ENCODE results near the gene B3GALT5.
"Not testable (repeated sequence)": the region's sequence is repeated elsewhere in the genome, so short reads cannot be mapped to it uniquely, and the experiment has no call there.

Gene B3GALT5

DNA sequence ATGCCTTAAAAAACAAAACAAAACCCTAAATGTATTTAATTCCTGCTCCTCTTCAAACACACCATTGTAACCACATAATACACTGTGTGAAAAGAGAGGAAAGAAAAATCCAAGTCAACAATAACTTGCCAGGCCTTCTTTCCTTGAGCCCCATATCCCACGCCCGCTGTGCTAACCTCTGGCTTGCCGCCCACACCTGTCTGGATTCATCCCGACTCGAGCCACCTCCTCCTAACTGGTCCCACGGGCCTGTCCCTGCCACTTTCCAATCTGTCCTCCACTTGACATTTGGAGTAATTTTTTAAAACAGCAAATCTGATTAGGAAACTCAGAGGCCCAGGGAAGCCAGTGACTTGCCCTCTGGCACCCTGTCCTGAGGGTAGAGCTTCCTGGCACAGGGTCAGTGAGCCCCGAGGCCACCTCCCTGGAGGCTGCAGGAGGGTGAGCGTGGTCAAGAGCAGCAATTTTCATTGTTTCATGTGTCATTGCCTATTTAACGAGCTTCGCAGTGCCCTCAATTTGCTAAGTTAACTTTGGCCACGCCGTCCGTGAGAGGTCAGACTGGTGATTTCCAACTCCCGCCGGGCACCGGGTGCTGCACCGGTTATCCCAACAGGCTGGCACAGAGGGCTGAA is 54.1 kb downstream of the B3GALT5 start:
- DNase-seq (ENCODE audit: low read depth in 3 of 3, low spot score in 1 of 3): no peak

- DNase-seq (ENCODE audit: low read depth in 3 of 3, low spot score in 1 of 3): no peak
Measured at GRCh38 chr21:39667353-39667891, 54.7 kb downstream of the B3GALT5 start.

DNA sequence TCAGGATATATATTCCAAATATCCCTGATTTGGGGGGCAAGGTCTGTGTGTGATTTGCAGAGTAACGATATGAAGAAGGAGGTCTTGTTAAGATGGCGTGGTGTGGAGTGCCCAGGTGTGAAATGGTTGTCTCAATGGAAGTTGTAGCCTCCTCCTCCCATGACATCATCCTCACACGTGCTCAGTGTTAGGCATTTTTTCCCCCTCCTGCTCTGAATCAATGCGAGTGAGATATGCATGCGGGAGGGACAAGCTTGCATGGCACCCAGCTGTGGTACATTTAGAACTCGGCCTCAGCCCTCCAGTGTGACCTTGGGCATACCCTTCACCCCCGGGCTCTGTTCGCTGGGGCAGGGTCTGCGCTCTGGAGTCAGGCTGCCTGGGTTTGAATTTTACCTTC is 55.6 kb downstream of the B3GALT5 start:
- DNase-seq (ENCODE audit: low read depth in 3 of 3, low spot score in 1 of 3): no peak

- no peak for DNase-seq (ENCODE audit: low read depth in 3 of 3, low spot score in 1 of 3)
Measured at GRCh38 chr21:39669485-39669884, 56.7 kb downstream of the B3GALT5 start.

GRCh38 chr21:39669976-39670661 is 57.4 kb downstream of the B3GALT5 start:
- DNase-seq (ENCODE audit: low read depth in 3 of 3, low spot score in 1 of 3): no peak

DNA sequence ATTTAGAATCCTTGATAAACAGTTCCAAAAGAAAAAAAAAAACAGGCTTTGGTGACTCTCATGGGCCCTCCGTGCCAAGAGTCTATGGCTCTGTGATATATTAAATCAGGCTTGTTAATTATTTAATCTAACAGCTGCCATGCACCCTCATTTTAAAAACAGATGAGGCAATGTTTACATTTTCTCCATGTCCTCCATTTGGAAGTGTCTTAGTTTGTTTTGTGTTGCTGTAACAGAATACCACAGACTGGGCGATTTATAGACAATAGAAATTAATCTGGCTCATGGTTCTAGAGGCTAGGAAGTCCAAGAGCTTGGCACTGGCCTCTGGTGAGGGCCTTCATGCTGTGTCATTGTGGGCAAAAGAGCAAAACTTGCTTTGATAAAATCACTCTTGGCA is 58.0 kb downstream of the B3GALT5 start:
- DNase-seq (ENCODE audit: low read depth in 3 of 3, low spot score in 1 of 3): no peak

DNA sequence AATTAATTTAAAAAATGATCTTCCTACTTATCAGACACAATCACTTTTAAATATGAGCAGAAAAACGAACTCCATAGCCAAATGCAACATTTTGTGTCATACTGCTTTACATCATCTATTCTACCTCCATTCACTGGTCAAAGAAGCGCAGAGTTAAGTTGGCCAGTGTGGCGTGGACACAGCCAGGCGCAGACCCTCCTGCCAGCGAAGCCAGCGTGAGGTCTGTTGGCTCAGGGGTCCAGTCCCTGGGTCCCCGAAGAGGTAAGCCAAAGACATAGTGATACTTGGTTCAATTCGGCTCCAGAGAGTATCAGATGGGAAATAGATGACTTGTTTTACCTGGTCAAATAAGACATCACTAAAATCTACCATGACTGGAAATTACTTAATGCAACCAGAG is 59.2 kb downstream of the B3GALT5 start:
- no peak for DNase-seq (ENCODE audit: low read depth in 3 of 3, low spot score in 1 of 3)

GRCh38 chr21:39673163-39673562 is 60.4 kb downstream of the B3GALT5 start:
- DNase-seq (ENCODE audit: low read depth in 3 of 3, low spot score in 1 of 3): no peak

GRCh38 chr21:39673736-39674135 is 61.0 kb downstream of the B3GALT5 start:
- no peak for DNase-seq (ENCODE audit: low read depth in 3 of 3, low spot score in 1 of 3)

GRCh38 chr21:39674801-39675200 is 62.1 kb downstream of the B3GALT5 start:
- no peak for DNase-seq (ENCODE audit: low read depth in 3 of 3, low spot score in 1 of 3)

DNA sequence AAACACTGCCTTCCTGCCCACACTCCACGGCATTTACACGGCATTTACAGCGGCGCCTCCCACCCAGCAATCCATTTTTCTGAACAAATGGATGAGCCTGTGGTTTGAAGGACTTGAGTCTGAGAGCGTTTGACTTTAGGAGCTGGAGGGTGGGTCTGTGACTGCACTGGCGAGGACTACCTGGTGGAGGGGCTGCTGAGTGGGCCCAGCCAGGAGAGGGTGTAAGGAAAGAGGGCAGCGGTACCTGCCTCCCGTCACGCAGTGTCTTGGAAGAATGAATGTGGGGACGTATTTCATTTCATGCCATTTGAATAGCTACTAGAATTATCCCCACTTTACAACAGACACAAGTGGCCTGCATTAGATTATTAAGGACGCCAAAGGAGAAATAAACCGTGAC is 62.9 kb downstream of the B3GALT5 start:
- DNase-seq (ENCODE audit: low read depth in 3 of 3, low spot score in 1 of 3): no peak

DNA sequence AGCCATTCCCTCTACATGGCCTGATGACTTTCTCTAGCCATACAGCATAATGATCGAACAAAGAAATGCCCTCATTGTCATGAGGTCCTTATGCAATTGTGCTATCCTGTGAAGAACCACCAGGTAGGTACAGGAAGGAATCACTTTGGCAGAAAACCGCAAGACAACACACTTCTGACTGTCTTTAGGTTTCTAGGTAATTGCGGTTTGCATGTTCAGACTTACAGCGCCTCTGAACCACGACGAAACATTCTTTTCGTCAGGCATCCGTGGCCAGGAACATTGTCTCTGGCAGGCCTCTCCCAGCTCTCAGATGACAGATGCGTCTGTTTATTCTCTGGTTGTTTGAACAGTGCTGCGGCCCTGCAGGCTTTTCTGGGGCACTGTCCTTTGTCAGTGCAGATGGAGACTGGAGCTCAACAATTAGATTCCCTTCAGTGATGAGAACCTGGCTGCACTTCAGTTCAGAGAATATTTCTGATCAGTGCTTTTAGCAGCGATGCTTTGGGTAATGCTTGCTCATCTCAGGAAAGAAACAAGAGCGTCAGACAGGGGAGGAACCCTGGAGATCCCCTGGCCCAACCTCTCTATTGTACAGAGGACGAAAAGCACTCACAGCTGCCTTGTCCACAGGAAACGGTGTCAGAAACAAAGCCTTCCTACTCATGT is 63.4 kb downstream of the B3GALT5 start:
- no peak for DNase-seq (ENCODE audit: low read depth in 3 of 3, low spot score in 1 of 3)

GRCh38 chr21:39680216-39680615 is 67.5 kb downstream of the B3GALT5 start:
- DNase-seq (ENCODE audit: low read depth in 3 of 3, low spot score in 1 of 3): no peak

DNA sequence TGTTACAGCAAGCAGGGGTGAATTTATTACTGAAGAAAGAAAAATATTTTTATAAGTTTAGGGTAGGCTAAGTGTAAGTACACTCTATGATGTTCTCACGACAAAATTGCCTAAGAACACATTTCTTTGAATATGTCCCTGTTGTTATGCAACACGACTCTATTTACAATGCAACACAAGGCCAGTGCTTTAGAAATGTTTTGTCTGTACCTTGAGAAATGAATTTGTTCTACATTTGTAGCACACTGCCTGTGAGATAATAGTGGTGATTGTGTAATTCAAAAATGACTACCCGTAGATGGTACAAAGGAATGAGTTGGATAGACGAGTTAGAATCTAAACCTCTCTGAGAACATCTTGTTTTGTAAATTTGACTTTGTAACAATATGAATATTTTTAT is 68.5 kb downstream of the B3GALT5 start:
- no peak for DNase-seq (ENCODE audit: low read depth in 3 of 3, low spot score in 1 of 3)

DNA sequence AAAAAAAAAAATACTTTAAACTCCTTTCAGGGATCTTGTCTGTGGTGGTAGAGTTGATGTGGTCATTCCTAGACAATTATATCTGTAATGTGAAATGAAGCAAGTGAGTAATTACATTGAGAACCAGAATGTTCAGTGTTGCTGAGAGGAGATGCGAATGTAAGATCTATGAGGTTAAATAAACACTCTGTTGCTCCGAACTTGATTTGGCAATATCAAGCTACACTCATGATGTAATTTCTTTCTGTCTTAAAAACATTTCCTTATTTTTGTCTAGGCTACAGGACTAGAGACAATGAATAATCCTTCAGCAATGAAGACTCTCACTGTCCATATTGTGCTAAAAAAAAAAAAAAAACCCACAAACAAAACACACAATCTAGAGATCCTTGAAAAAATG is 69.1 kb downstream of the B3GALT5 start:
- no peak for DNase-seq (ENCODE audit: low read depth in 3 of 3, low spot score in 1 of 3)

DNA sequence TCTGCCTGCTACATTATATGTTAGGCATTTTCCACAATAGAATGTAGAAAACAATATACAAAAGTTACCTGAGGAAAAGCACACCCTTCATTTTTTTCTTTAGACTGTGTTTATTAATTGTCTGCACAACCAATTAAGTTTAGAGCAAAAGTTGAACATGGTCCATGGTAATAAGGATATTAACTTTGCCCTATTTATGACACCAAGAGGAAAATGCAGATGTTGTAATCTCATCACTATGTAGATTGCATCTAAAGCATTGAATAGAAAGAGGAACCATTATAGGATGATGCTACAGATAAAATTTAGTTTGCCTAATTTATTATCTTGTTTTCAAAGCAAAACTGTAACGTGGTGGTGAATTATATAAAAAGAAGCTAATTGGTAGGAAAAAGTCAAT is 72.5 kb downstream of the B3GALT5 start:
- no peak for DNase-seq (ENCODE audit: low read depth in 3 of 3, low spot score in 1 of 3)

DNA sequence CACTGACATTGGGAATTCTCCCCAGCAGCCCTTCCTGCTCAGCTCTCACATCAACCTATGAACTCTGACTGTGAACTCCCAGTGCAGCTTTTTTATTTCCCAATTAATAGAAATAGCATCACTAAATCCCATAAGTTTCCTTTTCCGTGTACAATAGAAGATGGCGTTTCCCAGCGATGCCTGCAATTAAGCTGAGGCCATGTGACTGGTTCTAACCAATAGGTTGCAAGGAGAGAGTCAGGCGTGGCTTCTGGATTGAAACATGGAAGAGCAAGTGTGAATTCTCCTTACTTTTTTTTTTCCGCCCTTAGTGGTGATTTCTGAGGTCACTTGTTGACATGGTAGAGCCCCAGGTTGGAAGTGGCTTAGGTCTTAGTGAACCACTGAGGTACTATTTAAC is 73.3 kb downstream of the B3GALT5 start:
- no peak for DNase-seq (ENCODE audit: low read depth in 3 of 3, low spot score in 1 of 3)

GRCh38 chr21:39686646-39687468 is 74.1 kb downstream of the B3GALT5 start:
- no peak for DNase-seq (ENCODE audit: low read depth in 3 of 3, low spot score in 1 of 3)

DNA sequence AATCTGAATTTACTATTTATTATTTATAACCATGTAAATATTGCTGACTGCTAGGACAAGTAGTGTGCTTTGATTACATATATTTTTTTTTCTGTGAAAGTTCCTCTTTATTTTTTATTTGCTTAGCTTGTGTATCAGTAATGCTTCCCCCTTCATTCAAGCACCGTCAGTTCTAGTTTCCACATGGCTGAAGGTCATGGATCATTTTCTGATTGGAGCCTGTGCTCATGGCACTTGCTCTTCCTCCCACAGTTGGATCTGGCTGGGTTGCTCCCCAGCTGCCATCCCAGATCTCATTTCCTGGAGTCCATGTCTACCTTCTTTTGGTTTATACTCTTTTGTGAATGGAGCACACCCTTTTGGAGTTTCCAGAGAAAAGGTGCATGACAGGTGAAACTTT is 75.3 kb downstream of the B3GALT5 start:
- no peak for DNase-seq (ENCODE audit: low read depth in 3 of 3, low spot score in 1 of 3)

- not testable (repeated sequence) for DNase-seq (ENCODE audit: low read depth in 3 of 3, low spot score in 1 of 3)
Measured at GRCh38 chr21:39689860-39690259, 77.1 kb downstream of the B3GALT5 start.

GRCh38 chr21:39690454-39690853 is 77.7 kb downstream of the B3GALT5 start:
- DNase-seq (ENCODE audit: low read depth in 3 of 3, low spot score in 1 of 3): no peak

Data from stimulated activated CD4-positive, alpha-beta T cell treated with anti-CD3 and anti-CD28 coated beads, TNF-alpha, amount 100 ng/mL, for 1 hour (primary cell).